ENCODE data around the gene SBK2.

Gene SBK2

GRCh38 chr19:55554741-55555152 lies 17.8 kb upstream of the SBK2 start:
- DNase-seq (ENCODE audit: low read depth in 2 of 2), result no peak

- DNase-seq (ENCODE audit: low read depth in 2 of 2), result no peak
Observed at GRCh38 chr19:55554302-55554701, 17.4 kb upstream of the SBK2 start.

GRCh38 chr19:55553217-55554182 lies 16.6 kb upstream of the SBK2 start:
- no peak for DNase-seq (ENCODE audit: low read depth in 2 of 2)

- DNase-seq (ENCODE audit: low read depth in 2 of 2), result no peak
Observed at GRCh38 chr19:55552620-55553019, 15.7 kb upstream of the SBK2 start.

- no peak for DNase-seq (ENCODE audit: low read depth in 2 of 2)
Observed at GRCh38 chr19:55552206-55552605, 15.3 kb upstream of the SBK2 start.

GRCh38 chr19:55550321-55550650 lies 13.4 kb upstream of the SBK2 start:
- DNase-seq (ENCODE audit: low read depth in 2 of 2), result no peak

- no peak for DNase-seq (ENCODE audit: low read depth in 2 of 2)
Observed at GRCh38 chr19:55549500-55550320, 12.8 kb upstream of the SBK2 start.

- DNase-seq (ENCODE audit: low read depth in 2 of 2), result no peak
Observed at GRCh38 chr19:55546822-55547614, 10.1 kb upstream of the SBK2 start.

- no peak for DNase-seq (ENCODE audit: low read depth in 2 of 2)
Observed at GRCh38 chr19:55546011-55546410, 9.1 kb upstream of the SBK2 start.

GRCh38 chr19:55545443-55545842 lies 8.5 kb upstream of the SBK2 start, which contains the start of gene SBK3:
Gene SBK3 (minus strand): TSS chr19:55545543. CDS start chr19:55545543, 0 bp downstream.
- DNase-seq (ENCODE audit: low read depth in 2 of 2), result no peak

GRCh38 chr19:55544776-55545439 lies 8.0 kb upstream of the SBK2 start:
- DNase-seq (ENCODE audit: low read depth in 2 of 2), result no peak

- no peak for DNase-seq (ENCODE audit: low read depth in 2 of 2)
Observed at GRCh38 chr19:55544014-55544413, 7.1 kb upstream of the SBK2 start.

- no peak for DNase-seq (ENCODE audit: low read depth in 2 of 2)
Observed at GRCh38 chr19:55543567-55543966, 6.6 kb upstream of the SBK2 start.

- DNase-seq (ENCODE audit: low read depth in 2 of 2), result no peak
Observed at GRCh38 chr19:55542292-55542855, 5.4 kb upstream of the SBK2 start.

GRCh38 chr19:55541091-55541490 lies 4.2 kb upstream of the SBK2 start:
- DNase-seq (ENCODE audit: low read depth in 2 of 2), result no peak

GRCh38 chr19:55540619-55541018 lies 3.7 kb upstream of the SBK2 start:
- DNase-seq (ENCODE audit: low read depth in 2 of 2), result no peak

- no peak for DNase-seq (ENCODE audit: low read depth in 2 of 2)
Observed at GRCh38 chr19:55539090-55539984, 2.4 kb upstream of the SBK2 start.

GRCh38 chr19:55538132-55538531 lies 1.2 kb upstream of the SBK2 start:
- no peak for DNase-seq (ENCODE audit: low read depth in 2 of 2)

GRCh38 chr19:55537741-55538111 lies 793 bp upstream of the SBK2 start:
- no peak for DNase-seq (ENCODE audit: low read depth in 2 of 2)

- no peak for DNase-seq (ENCODE audit: low read depth in 2 of 2)
Observed at GRCh38 chr19:55536366-55536765, 567 bp downstream of the SBK2 start.

Data from stimulated activated CD4-positive, alpha-beta T cell treated with anti-CD3 and anti-CD28 coated beads, Interleukin-1b, Interleukin-23, amount 100 ng/mL, for 4 hours (primary cell).